HEK293 (cell line): ENCODE data around the gene STARD10.

Experiments
- CTCF ChIA-PET: fragments of 350-600 bp; formaldehyde crosslinking; extraction: SDS; loops from one replicate; lab custom pipeline; 2021; ENCODE audit warnings: antibody characterized with exemption; lab: Yijun Ruan, JAX
- POLR2A ChIA-PET: fragments of 300-600 bp; formaldehyde crosslinking; extraction: SDS; loops from one replicate; lab custom pipeline; 2020; ENCODE audit warnings: antibody characterized with exemption, inconsistent platforms; lab: Yijun Ruan, JAX
- H3K27ac ChIP-seq: fragments of 200-500 bp; sonication (Bioruptor generic); 2 replicates; pipeline ENCODE4 v1.5.1; 2014; ENCODE audit warnings: low read depth, low read length, control low read depth, inconsistent platforms; ENCODE audit errors: extremely low read depth
- H3K36me3 ChIP-seq, 2 experiments: fragments of 200-500 bp in 1 of 2; sonication (Bioruptor generic) in 1 of 2; 1 replicate in 1 of 2; 2 replicates in 1 of 2; pipeline ENCODE4 v1.5.1; 2014 to 2017; ENCODE audit warnings: inconsistent platforms in 2 of 2, low read length in 2 of 2; ENCODE audit not compliant: control insufficient read depth in 2 of 2, insufficient read depth in 1 of 2
- H3K4me1 ChIP-seq: fragments of 200-500 bp; sonication (Bioruptor generic); 2 replicates; pipeline ENCODE4 v1.5.1; 2014; ENCODE audit warnings: mild to moderate bottlenecking, low read length, inconsistent platforms; ENCODE audit not compliant: control insufficient read depth, insufficient read depth
- H3K4me3 ChIP-seq: 2 replicates; pipeline ENCODE4 v1.5.1; 2011; ENCODE audit warnings: low read depth, mild to moderate bottlenecking, control low read depth, low read length, moderate library complexity
- H3K9me3 ChIP-seq: fragments of 200-500 bp; sonication (Bioruptor generic); 2 replicates; pipeline ENCODE4 v1.5.1; 2014; ENCODE audit warnings: low read depth, low read length, inconsistent platforms; ENCODE audit not compliant: control insufficient read depth, insufficient read depth
- ATF2 ChIP-seq: fragments of 450-650 bp; formaldehyde crosslinking; IDR thresholded peaks from 2 replicates; pipeline ENCODE4 v1.5.1; 2016; ENCODE audit warnings: missing biosample characterization, missing genetic modification characterization, low read depth
- EGR2 ChIP-seq: fragments of 450-650 bp; formaldehyde crosslinking; IDR thresholded peaks from 2 replicates; pipeline ENCODE4 v1.5.1; 2016; ENCODE audit warnings: low read depth, missing biosample characterization, missing genetic modification characterization
- GLI4 ChIP-seq: fragments of 450-650 bp; formaldehyde crosslinking; IDR thresholded peaks from 2 replicates; pipeline ENCODE4 v1.5.1; 2016; ENCODE audit warnings: missing biosample characterization, missing genetic modification characterization
- GLIS1 ChIP-seq: fragments of 450-650 bp; formaldehyde crosslinking; IDR thresholded peaks from 2 replicates; pipeline ENCODE4 v1.5.1; 2016; ENCODE audit warnings: missing biosample characterization, missing genetic modification characterization
- KLF1 ChIP-seq: fragments of 450-650 bp; formaldehyde crosslinking; IDR thresholded peaks from 2 replicates; pipeline ENCODE4 v1.5.1; 2016; ENCODE audit warnings: missing biosample characterization, missing genetic modification characterization
- ZBTB11 ChIP-seq: fragments of 450-650 bp; formaldehyde crosslinking; conservative IDR thresholded peaks from 2 replicates; pipeline ENCODE4 v1.5.1; 2016; ENCODE audit warnings: low read depth, missing biosample characterization, missing genetic modification characterization
- ZBTB6 ChIP-seq: fragments of 450-650 bp; formaldehyde crosslinking; IDR thresholded peaks from 2 replicates; pipeline ENCODE4 v1.5.1; 2017; ENCODE audit warnings: missing biosample characterization, missing genetic modification characterization
- ZFP69B ChIP-seq: fragments of 450-650 bp; formaldehyde crosslinking; IDR thresholded peaks from 2 replicates; pipeline ENCODE4 v1.5.1; 2016; ENCODE audit warnings: missing biosample characterization, missing genetic modification characterization
- ZNF184 ChIP-seq: fragments of 450-650 bp; IDR thresholded peaks from 2 replicates; pipeline ENCODE4 v1.5.1; 2018; ENCODE audit warnings: missing biosample characterization, mild to moderate bottlenecking, missing genetic modification characterization
- ZNF248 ChIP-seq: fragments of 450-650 bp; formaldehyde crosslinking; IDR thresholded peaks from 2 replicates; pipeline ENCODE4 v1.5.1; 2017; ENCODE audit warnings: missing biosample characterization, missing genetic modification characterization
- ZNF488 ChIP-seq: fragments of 450-650 bp; formaldehyde crosslinking; IDR thresholded peaks from 2 replicates; pipeline ENCODE4 v1.5.1; 2016; ENCODE audit warnings: missing biosample characterization, missing genetic modification characterization
- ZNF510 ChIP-seq: fragments of 450-650 bp; formaldehyde crosslinking; IDR thresholded peaks from 2 replicates; pipeline ENCODE4 v1.5.1; 2018; ENCODE audit warnings: mild to moderate bottlenecking, missing genetic modification characterization, missing biosample characterization; ENCODE audit not compliant: insufficient replicate concordance
- ZNF610 ChIP-seq: fragments of 450-650 bp; formaldehyde crosslinking; IDR thresholded peaks from 2 replicates; pipeline ENCODE4 v1.5.1; 2016; ENCODE audit warnings: missing biosample characterization, missing genetic modification characterization, borderline replicate concordance
- ZNF626 ChIP-seq: fragments of 450-650 bp; sonication (Bioruptor Pico); formaldehyde crosslinking; IDR thresholded peaks from 2 replicates; pipeline ENCODE4 v1.5.1; 2018; ENCODE audit warnings: missing biosample characterization, missing genetic modification characterization, inconsistent platforms
- ZNF654 ChIP-seq: fragments of 450-650 bp; formaldehyde crosslinking; IDR thresholded peaks from 2 replicates; pipeline ENCODE4 v1.5.1; 2016; ENCODE audit warnings: low read depth, missing biosample characterization, missing genetic modification characterization
- ZNF76 ChIP-seq: fragments of 450-650 bp; formaldehyde crosslinking; IDR thresholded peaks from 2 replicates; pipeline ENCODE4; 2016; ENCODE audit warnings: low read depth, missing biosample characterization, missing genetic modification characterization, borderline replicate concordance
- ZNF768 ChIP-seq: fragments of 450-650 bp; formaldehyde crosslinking; IDR thresholded peaks from 2 replicates; pipeline ENCODE4 v1.5.1; 2018; ENCODE audit warnings: missing biosample characterization, mild to moderate bottlenecking, missing genetic modification characterization
- ZNF785 ChIP-seq: fragments of 450-650 bp; formaldehyde crosslinking; IDR thresholded peaks from 2 replicates; pipeline ENCODE4 v1.5.1; 2016; ENCODE audit warnings: missing biosample characterization, missing genetic modification characterization
- TF ChIP-seq, protein P1 (sequence below): fragments of 450-650 bp; formaldehyde crosslinking; conservative IDR thresholded peaks from 2 replicates; pipeline ENCODE4 v1.5.1; 2016; ENCODE audit warnings: low read depth, missing biosample characterization, missing genetic modification characterization

STARD10 gene

DNA sequence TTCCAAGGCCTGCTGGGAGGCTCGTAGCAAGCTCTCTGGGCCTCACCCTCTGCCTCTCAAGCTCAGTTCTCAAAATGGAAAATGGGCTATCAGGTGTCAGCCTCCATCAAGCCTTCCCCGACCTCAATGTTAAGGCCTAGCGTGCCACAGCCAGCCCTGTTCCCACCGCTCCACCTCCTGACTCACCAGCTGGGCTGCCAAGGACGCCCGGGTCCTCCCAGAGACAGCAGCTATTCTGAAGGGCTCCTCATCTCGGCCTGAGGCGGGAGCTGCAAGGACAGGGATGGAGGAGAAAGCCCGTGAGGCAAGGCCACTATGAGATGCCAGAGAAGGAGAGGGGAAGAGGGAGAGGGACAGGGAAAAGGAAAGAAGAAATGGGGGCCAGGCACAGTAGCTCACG lies 61.5 kb downstream of the STARD10 start (continued):
- no peak for TF ChIP-seq ZNF510 (tag by site-specific recombination)

DNA sequence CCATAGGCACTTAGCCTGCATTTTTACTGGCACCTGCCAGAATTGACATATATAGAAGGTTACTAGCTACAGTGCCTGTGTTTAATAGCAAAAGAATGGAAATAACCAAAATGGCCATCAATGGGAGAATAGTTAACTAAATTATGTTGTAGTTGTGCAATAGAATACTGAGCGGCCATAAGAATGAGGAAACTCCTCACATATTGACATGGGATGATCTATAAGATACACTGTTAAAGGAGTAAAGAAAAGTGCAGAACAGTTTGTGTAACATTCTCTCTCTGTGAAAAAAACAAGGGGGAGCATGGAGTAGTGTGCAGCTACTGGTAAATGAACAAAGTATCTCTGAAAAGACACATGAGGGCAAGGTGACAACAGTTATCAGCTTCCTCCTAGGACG lies 63.1 kb downstream of the STARD10 start:
- ChIA-PET CTCF (interaction anchor here (1.5 to 2.1 kb wide), 2 partner anchors 9 to 63 kb away, joined by 4 to 7 read pairs; partner anchors contain the start of gene STARD10), POLR2A (interaction anchor here (1.3 kb wide), 1 partner anchor 63 kb away, joined by 3 read pairs; the partner anchor contains the start of gene STARD10)
- no peak for TF ChIP-seq GLIS1 (tag by site-specific recombination)
- TF ChIP-seq ZNF248 (tag by site-specific recombination), result no peak
- no peak for TF ChIP-seq KLF1 (tag by site-specific recombination)
- TF ChIP-seq EGR2 (tag by site-specific recombination), result no peak
- no peak for TF ChIP-seq ATF2 (tag by site-specific recombination)
- TF ChIP-seq ZNF488 (tag by site-specific recombination), result no peak
- TF ChIP-seq ZNF654 (tag by site-specific recombination), result no peak
- TF ChIP-seq ZNF184 (tag by site-specific recombination), result no peak
- TF ChIP-seq ZNF768 (tag by site-specific recombination), result no peak
- TF ChIP-seq ZFP69B (tag by site-specific recombination), result no peak
- no peak for TF ChIP-seq ZNF785
- TF ChIP-seq ZNF76 (tag by site-specific recombination), result no peak
- H3K9me3 ChIP-seq, result no peaks in the 10 kb centered on the region
- H3K4me3 ChIP-seq, result no peak overlapping the region
- peaks cover 0 to 14% of the 10 kb centered on the region in 2 experiments; a peak in 1 of 3 replicates for H3K36me3 ChIP-seq
- H3K27ac ChIP-seq, result no peak overlapping the region
- no peaks in the 10 kb centered on the region for H3K4me1 ChIP-seq

DNA sequence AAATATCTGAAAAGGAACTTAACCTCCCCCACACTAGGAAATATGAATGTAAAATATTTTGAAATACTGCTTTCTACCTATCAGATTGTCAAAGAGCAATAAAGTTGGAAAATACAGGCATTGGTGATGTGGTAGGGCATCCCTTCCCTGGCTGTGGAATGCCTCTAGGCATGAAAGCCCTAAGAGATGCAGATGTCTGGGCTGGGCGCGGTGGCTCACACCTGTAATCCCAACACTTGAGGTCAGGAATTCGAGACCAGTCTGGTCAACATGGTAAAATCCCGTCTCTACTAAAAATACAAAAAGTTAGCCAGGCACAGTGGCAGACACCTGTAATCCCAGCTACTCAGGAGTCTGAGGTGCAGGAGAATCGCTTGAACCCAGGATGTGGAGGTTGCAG lies 63.6 kb downstream of the STARD10 start:
- Histone ChIP-seq H3K4me3 (no peak overlapping the region), H3K4me1 (no peaks in the 10 kb centered on the region), H3K27ac (no peak overlapping the region), H3K36me3 (peaks cover 0 to 14% of the 10 kb centered on the region in 2 experiments; a peak in 1 of 3 replicates), H3K9me3 (no peaks in the 10 kb centered on the region)
- POLR2A ChIA-PET, result no interaction called here
- CTCF ChIA-PET, result interaction anchor here (0.6 to 2.1 kb wide), 4 partner anchors 9 to 449 kb away, joined by 3 to 7 read pairs (median 4); partner anchors contain the start of gene STARD10
- TF ChIP-seq ATF2 (tag by site-specific recombination) (no peak), ZNF610 (tag by site-specific recombination) (no peak), GLI4 (tag by site-specific recombination) (no peak), ZBTB11 (no peak), ZBTB6 (tag by site-specific recombination) (no peak), ZNF626 (tag by site-specific recombination) (no peak)
- TF ChIP-seq, protein P1, sequence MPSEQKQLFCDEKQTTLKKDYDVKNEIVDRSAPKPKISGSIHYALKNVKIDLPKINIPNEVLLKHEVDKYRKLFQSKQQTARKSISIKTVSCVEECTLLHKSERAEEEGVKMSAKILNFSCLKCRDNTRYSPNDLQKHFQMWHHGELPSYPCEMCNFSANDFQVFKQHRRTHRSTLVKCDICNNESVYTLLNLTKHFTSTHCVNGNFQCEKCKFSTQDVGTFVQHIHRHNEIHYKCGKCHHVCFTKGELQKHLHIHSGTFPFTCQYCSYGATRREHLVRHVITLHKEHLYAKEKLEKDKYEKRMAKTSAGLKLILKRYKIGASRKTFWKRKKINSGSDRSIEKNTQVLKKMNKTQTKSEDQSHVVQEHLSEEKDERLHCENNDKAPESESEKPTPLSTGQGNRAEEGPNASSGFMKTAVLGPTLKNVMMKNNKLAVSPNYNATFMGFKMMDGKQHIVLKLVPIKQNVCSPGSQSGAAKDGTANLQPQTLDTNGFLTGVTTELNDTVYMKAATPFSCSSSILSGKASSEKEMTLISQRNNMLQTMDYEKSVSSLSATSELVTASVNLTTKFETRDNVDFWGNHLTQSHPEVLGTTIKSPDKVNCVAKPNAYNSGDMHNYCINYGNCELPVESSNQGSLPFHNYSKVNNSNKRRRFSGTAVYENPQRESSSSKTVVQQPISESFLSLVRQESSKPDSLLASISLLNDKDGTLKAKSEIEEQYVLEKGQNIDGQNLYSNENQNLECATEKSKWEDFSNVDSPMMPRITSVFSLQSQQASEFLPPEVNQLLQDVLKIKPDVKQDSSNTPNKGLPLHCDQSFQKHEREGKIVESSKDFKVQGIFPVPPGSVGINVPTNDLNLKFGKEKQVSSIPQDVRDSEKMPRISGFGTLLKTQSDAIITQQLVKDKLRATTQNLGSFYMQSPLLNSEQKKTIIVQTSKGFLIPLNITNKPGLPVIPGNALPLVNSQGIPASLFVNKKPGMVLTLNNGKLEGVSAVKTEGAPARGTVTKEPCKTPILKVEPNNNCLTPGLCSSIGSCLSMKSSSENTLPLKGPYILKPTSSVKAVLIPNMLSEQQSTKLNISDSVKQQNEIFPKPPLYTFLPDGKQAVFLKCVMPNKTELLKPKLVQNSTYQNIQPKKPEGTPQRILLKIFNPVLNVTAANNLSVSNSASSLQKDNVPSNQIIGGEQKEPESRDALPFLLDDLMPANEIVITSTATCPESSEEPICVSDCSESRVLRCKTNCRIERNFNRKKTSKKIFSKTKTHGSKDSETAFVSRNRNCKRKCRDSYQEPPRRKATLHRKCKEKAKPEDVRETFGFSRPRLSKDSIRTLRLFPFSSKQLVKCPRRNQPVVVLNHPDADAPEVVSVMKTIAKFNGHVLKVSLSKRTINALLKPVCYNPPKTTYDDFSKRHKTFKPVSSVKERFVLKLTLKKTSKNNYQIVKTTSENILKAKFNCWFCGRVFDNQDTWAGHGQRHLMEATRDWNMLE, result no peak
